Ishikawa (cell line): ENCODE results near the gene LDAH.

Experiments used
- CREB1 ChIP-seq: IDR thresholded peaks from 2 replicates; pipeline ENCODE4 v1.6.1; 2012; ENCODE audit warnings: low read depth
- EP300 ChIP-seq: IDR thresholded peaks from 2 replicates; pipeline ENCODE4 v1.6.1; 2012; ENCODE audit warnings: borderline replicate concordance
- TF ChIP-seq, protein P1 (sequence below): IDR thresholded peaks from 2 replicates; pipeline ENCODE4 v1.6.1; 2012

DNA sequence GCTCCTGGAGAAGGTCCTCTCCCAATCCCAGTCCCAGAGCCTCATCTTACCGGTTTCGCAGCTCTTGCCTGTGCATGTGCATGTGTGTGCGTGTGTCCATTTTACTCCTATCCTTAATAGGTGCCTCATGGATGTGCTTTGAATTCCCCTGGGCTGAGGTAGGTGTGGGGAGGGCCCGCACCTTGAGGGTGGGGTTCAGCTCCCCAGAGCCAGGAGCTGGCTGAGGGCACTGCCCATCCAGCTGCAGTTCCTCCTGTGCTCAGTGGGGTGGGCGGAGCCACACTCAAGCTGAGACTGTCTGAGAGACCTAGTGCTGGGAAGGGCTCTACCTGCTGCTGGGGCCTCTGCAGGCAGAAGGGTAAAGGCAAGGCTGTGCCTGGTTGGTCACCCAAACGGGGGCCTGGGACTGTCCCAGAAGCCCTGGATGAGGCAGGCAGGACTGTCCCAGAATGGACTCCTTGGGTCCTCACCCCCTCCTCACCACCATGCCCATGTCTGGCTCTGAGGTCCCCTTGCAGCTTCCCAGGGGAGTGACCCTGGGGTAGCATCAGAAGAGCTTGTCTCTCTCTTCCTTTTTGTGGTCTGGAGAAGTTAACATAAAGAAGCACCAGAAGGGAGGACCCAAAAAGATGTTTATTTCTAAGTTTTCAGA lies 147.1 kb downstream of the LDAH start:
- TF ChIP-seq CREB1: no peak
- TF ChIP-seq, protein P1, sequence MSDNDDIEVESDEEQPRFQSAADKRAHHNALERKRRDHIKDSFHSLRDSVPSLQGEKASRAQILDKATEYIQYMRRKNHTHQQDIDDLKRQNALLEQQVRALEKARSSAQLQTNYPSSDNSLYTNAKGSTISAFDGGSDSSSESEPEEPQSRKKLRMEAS: no peak
- TF ChIP-seq EP300: no peak
